Subcutaneous adipose tissue (tissue), 4 donors: ENCODE data around the gene GLIS1. TPM values are rescaled to one million over a fixed set of nuclear protein-coding genes. Genes with fewer than 3 reads are reported as not detected.

Experiments used
- CTCF ChIP-seq: fragments of 450-650 bp; IDR thresholded peaks from one replicate; pipeline ENCODE4 v1.5.1; 2016; ENCODE audit warnings: low read depth, mild to moderate bottlenecking, control low read depth, antibody characterized with exemption, moderate library complexity
- total RNA-seq, 4 donors: library from RNA; depleted of rRNA; stranded (reverse); fragments of >200 nt; gene quantifications; one replicate each; pipeline ENCODE4 v1.1.0, GENCODE V29; 2016

The GLIS1 gene
- total RNA-seq, 4 donors from 2014 or later = 0.17 to 3.6 TPM; not detected in 2

DNA sequence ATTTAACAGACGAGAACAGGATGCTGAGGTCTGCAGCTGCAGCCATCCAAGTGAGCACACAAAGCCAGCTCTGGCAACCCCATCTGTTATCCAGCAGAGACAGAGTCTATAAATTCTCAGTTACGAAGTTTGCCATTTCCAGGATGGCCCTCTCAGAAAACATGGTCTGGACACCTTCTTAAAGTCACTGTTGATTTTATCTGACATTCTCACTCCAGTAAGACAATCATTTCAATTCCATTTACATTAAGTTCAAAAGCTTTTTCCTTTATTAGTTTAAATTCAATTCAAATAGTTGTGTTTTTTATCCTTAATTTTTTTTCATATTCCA, 154.2 kb downstream of the GLIS1 start:
- no peak for TF ChIP-seq CTCF

DNA sequence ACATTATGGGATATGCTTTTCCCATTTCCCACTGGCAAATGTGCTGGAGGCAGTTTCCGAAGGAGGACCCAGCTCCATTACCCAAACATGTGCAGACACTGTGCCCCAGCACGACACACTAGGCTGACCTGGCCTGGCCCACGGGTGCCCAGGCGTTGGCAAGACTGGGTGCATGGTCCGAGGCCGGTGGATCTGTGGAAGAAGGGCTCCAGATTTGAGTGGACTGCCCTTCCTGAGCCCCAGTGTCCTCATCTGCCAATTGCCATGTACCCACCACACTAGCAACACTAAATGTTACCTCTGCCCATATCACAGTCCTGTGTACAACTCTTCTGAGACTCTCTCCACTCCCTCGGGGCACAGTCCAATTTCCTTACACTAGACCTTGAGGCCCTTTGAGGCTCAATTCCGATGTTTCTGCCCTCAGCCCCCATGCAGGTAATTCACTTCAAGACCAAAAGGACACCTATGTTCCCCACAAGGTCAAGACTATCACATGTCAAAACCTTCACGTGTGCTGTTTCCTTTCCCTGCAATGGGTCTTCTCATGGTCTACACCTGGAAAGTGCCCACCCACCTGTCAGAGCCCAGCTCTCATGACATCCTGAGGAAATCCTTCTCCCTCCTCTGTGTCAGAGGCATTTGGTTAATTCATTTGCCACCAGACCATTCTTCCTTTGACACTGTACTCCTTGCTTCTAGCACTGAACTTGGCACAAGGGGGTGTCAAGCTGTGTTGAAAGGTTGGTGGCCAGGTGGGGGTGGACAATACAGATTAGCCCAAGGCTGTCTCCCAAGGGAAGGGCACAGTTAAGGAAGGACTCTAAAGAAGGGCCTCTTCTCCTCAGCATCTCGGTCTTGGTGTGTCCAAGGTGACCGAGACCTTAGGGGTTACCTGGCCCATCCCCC, 154.8 kb downstream of the GLIS1 start:
- no peak for TF ChIP-seq CTCF

GRCh38 chr1:53583021-53583867, 155.7 kb downstream of the GLIS1 start:
- no peak for TF ChIP-seq CTCF

DNA sequence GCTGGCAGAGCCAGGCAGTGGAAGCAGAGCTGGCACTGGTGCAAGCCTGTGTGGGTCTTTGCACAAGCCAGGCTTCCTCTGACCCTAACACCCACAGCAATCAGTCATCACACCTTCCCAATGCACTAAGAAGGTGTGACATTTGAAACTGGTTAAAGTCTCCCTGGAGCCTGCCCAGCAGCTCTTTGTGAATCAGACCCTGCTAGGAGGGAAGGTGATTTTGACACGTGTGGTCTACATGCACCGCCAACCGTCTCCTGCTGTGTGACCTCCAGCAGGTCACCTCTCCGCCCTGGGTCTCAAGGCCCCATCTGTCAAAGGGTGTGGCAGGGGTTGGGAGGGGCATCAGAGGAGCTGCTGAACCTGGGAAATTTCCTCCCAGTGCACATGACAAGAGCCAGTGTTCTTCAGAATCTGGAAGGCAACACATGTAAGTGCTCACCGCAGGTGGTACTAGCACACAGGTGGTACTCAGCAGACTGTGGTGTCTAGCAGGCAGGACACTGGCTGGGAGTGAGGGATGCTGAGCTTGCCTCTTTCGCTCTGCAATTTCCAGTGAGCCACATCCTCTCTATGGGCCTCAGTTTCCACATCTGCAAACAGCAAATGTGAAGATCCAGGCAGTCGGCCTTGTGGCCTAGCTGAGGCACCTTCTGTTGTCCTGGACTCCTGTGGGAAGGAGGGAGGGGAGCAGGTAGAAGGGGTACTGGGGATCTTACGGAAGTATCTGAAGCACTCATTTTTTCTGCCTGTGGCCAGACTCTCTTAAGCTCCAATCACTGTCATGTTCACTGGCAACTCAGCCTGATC, 156.5 kb downstream of the GLIS1 start:
- TF ChIP-seq CTCF = no peak

GRCh38 chr1:53581476-53581875, 157.5 kb downstream of the GLIS1 start:
- TF ChIP-seq CTCF = no peak

DNA sequence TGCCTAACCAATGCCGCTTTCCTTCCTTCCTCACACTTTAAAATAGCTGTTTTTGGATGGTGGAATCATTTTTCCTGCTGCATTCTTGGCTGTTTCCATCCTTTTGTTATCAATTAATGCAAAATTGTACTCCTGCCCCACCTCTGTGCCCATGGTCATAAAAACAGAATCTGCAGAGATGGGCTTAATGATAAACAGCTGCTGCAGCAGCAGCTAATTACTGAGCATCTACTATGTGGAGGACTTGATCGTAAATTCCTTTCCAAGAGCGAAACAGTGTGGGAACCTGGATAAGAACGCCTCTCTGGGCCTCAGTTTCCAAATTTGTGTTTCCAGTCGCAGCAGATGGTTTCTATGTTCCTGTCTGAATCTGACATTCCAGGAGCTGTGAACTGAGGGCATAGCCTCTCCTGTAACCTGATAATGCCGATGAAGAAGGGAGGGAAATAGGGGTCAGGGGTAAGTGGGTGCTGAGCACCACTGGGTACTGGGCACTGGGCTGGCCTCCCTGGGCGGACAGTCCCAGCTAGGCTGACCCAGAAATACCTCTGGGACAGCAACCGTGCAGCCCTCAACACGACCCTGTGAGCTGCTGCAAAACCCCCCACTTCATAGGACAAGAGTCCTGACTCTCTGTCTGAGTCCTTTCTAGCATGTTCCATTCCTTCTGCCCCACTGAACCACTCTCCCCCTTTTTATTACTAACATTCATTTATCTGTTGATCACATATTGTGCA, 158.1 kb downstream of the GLIS1 start:
- TF ChIP-seq CTCF = no peak
